Thoracic aorta (tissue), 2 donors: ENCODE results near the gene ITGBL1. TPM values are rescaled to one million over a fixed set of nuclear protein-coding genes. Genes with fewer than 3 reads are reported as not detected.
A peak's percentile ranks its signal among the peaks of the same experiment; 100 is the strongest.

ENCODE experiments used
- ATAC-seq: fragments of 150-250 bp; one replicate; pipeline ENCODE4 v1.8.0; 2017; ENCODE audit warnings: low read depth; ENCODE audit not compliant: insufficient number of reproducible peaks, low FRiP score
- DNase-seq: peaks from one replicate; pipeline ENCODE4 v3.0.0-alpha.2; 2020; ENCODE audit warnings: low spot score
- H3K27ac ChIP-seq, 2 donors: fragments of 200-600 bp; sonication (generic); 1 replicate in 1 of 2; 2 replicates in 1 of 2; pipeline ENCODE4 v1.5.1; 2016; ENCODE audit warnings: mild to moderate bottlenecking in 2 of 2, moderate library complexity in 2 of 2
- H3K27me3 ChIP-seq: fragments of 200-600 bp; sonication (generic); replicated peaks from 2 replicates; pipeline ENCODE4 v1.6.0; 2016; ENCODE audit warnings: mild to moderate bottlenecking; ENCODE audit not compliant: insufficient read depth
- H3K36me3 ChIP-seq: fragments of 200-600 bp; sonication (generic); one replicate; pipeline ENCODE4 v1.5.1; 2016
- H3K4me1 ChIP-seq, 2 donors: fragments of 200-600 bp; sonication (generic); 1 replicate in 1 of 2; 2 replicates in 1 of 2; pipeline versions ENCODE4 v1.5.1 to v1.6.0; 2016; ENCODE audit warnings: low read depth in 2 of 2, mild to moderate bottlenecking in 1 of 2; ENCODE audit not compliant: control insufficient read depth in 1 of 2
- H3K4me3 ChIP-seq: fragments of 200-600 bp; sonication (generic); 2 replicates; pipeline ENCODE4 v1.5.1; 2016; ENCODE audit warnings: mild to moderate bottlenecking
- H3K9me3 ChIP-seq: fragments of 200-600 bp; sonication (generic); 2 replicates; pipeline ENCODE4 v1.5.1; 2016
- CTCF ChIP-seq: fragments of 200-600 bp; sonication (generic); IDR thresholded peaks from one replicate; pipeline ENCODE4 v1.5.1; 2019; ENCODE audit warnings: antibody characterized with exemption
- total RNA-seq, 2 donors: library from RNA; depleted of rRNA; stranded (reverse); fragments of >200 nt; gene quantifications; one replicate each; pipeline versions ENCODE4 v1.1.0 to v1.2.3, GENCODE V29; 2016

The ITGBL1 gene
- 100 to 1,000 TPM; 179 to 224 TPM for total RNA-seq

- no peaks in the 10 kb centered on the region for H3K9me3 ChIP-seq
- ATAC-seq: no peak
- H3K4me1 ChIP-seq: peaks cover 29 to 52% of the 10 kb centered on the region in 2 donors
- H3K36me3 ChIP-seq: no peaks in the 10 kb centered on the region
- no peak for DNase-seq
- no peaks in the 10 kb centered on the region for H3K27me3 ChIP-seq
- peak within 1 kb of the TSS; percentile 82 for H3K4me3 ChIP-seq
- peak within 1 kb of the TSS; percentile 84 to 90 for H3K27ac ChIP-seq
- no peak for TF ChIP-seq CTCF
Measured at GRCh38 chr13:101452519-101453485, at the start of gene ITGBL1. TSS of gene ITGBL1 (plus strand) at chr13:101452675. CDS start at chr13:101452834, 159 bp downstream.

DNA sequence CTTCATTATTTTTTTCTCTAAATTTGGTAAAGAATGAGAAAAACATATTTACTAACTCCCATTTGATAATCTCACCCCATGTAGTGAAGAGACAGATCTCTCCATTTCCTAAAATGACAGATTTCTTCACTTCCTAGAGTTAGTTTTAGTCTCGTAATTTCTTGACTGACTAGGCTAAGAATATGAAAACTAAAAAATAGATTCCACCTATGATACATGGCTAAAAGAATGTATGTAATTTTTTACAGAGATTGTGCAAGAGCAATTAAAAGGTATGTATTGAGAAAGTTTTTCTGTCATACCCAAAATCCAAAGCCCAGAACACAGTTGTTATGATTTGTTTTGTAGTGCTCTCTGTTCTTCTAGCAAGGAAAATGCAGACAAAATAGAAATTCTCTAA, 45.7 kb upstream of the ITGBL1 start:
- Histone ChIP-seq H3K27me3 (no peaks in the 10 kb centered on the region), H3K4me3 (no peak overlapping the region), H3K36me3 (no peaks in the 10 kb centered on the region), H3K27ac (no peak overlapping the region), H3K4me1 (peaks cover 8 to 9% of the 10 kb centered on the region in 2 donors), H3K9me3 (no peaks in the 10 kb centered on the region)
- no peak for TF ChIP-seq CTCF
- no peak for DNase-seq
- ATAC-seq: no peak

- Histone ChIP-seq H3K27me3 (no peaks in the 10 kb centered on the region), H3K36me3 (no peaks in the 10 kb centered on the region), H3K4me3 (peak overlapping the region; percentile 63), H3K27ac (peak overlapping the region; percentile 37 to 71), H3K9me3 (no peaks in the 10 kb centered on the region), H3K4me1 (peaks cover 8 to 9% of the 10 kb centered on the region in 2 donors)
- no peak for TF ChIP-seq CTCF
- ATAC-seq (no peak), DNase-seq (no peak)
Measured at GRCh38 chr13:101408154-101408553, 44.3 kb upstream of the ITGBL1 start.

- H3K4me3 ChIP-seq: no peak overlapping the region
- no peak for DNase-seq
Measured at GRCh38 chr13:101408992-101409656, 43.4 kb upstream of the ITGBL1 start.

More at GRCh38 chr13:101408992-101409656, 43.4 kb upstream of the ITGBL1 start:
- Histone ChIP-seq H3K4me1 (peaks cover 8 to 9% of the 10 kb centered on the region in 2 donors), H3K27me3 (no peaks in the 10 kb centered on the region), H3K36me3 (no peaks in the 10 kb centered on the region), H3K9me3 (no peaks in the 10 kb centered on the region), H3K27ac (peak overlapping the region in 1 of 2 donors; percentile 71)
- TF ChIP-seq CTCF: no peak
- ATAC-seq: no peak
